Adrenal gland (tissue), 5 donors: ENCODE data around the gene FPR2.

Source experiments
- POLR2A ChIP-seq, 2 donors: fragments of 450-650 bp; IDR thresholded peaks; one replicate each; pipeline ENCODE4 v1.6.1; 2017; ENCODE audit warnings: antibody characterized with exemption in 2 of 2, mild to moderate bottlenecking in 2 of 2, moderate library complexity in 1 of 2
- TF ChIP-seq, protein P1 (sequence below), 6 experiments: fragments of 450-650 bp in 4 of 6; fragments of 200-600 bp in 2 of 6; sonication (generic) in 1 of 6; IDR thresholded peaks; 1 replicate in 5 of 6; 2 replicates in 1 of 6; pipeline versions ENCODE4 v1.5.1 to v1.8.0; 2016 to 2021; ENCODE audit warnings: antibody characterized with exemption in 6 of 6, mild to moderate bottlenecking in 2 of 6, moderate library complexity in 1 of 6
- donor health status: DM: no; HTN: no; CAD: no.

DNA sequence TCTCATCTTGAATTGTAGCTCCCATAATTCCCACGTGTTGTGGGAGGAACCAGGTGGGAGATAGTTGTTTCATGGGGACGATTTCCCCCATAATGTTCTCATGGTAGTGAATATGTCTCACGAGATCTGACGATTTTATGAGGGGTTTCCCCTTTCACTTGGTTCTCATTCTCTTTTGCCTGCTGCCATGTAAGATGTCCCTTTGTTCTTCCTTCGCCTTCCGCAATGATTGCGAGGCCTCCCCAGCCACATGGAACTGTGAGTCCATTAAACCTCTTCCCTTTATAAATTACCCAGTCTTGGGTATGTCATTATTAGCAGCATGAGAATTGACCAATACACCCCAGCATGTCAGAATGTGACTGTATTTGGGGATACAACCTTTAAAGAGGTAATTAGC, 5.4 kb upstream of the FPR2 start:
- TF ChIP-seq POLR2A (IDR thresholded peaks at IDR 0.05) = no peak
- TF ChIP-seq, protein P1, sequence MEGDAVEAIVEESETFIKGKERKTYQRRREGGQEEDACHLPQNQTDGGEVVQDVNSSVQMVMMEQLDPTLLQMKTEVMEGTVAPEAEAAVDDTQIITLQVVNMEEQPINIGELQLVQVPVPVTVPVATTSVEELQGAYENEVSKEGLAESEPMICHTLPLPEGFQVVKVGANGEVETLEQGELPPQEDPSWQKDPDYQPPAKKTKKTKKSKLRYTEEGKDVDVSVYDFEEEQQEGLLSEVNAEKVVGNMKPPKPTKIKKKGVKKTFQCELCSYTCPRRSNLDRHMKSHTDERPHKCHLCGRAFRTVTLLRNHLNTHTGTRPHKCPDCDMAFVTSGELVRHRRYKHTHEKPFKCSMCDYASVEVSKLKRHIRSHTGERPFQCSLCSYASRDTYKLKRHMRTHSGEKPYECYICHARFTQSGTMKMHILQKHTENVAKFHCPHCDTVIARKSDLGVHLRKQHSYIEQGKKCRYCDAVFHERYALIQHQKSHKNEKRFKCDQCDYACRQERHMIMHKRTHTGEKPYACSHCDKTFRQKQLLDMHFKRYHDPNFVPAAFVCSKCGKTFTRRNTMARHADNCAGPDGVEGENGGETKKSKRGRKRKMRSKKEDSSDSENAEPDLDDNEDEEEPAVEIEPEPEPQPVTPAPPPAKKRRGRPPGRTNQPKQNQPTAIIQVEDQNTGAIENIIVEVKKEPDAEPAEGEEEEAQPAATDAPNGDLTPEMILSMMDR (IDR thresholded peaks at IDR 0.05) = no peak
